ENCODE data around the gene MYO1D.
"Not testable (repeated sequence)": the region's sequence is repeated elsewhere in the genome, so short reads cannot be mapped to it uniquely, and the experiment has no call there.

The MYO1D gene

GRCh38 chr17:32899236-32900013, 22.5 kb upstream of the MYO1D start:
- no peaks in the 10 kb centered on the region for H3K9me3 ChIP-seq (ENCODE audit: control insufficient read depth in 5 of 5, low read length in 5 of 5)
- H3K27ac ChIP-seq (ENCODE audit: low read depth, low read length), result no peak overlapping the region
- H3K36me3 ChIP-seq (ENCODE audit: control insufficient read depth in 5 of 5, insufficient read depth in 5 of 5, low read length in 5 of 5), result no peaks in the 10 kb centered on the region
- no peak overlapping the region for H3K9ac ChIP-seq (ENCODE audit: low read length in 5 of 5)
- no peaks in the 10 kb centered on the region for H3K4me1 ChIP-seq (ENCODE audit: control insufficient read depth in 5 of 5, insufficient read depth in 5 of 5, low read length in 5 of 5)
- H3K4me3 ChIP-seq (ENCODE audit: low read depth in 1 of 5, low read length in 5 of 5), result no peak overlapping the region
- no peaks in the 10 kb centered on the region for H3K27me3 ChIP-seq (ENCODE audit: control insufficient read depth in 5 of 5, insufficient read depth in 4 of 5, low read length in 5 of 5)

- Histone ChIP-seq H3K9me3 (ENCODE audit: control insufficient read depth in 5 of 5, low read length in 5 of 5) (no peaks in the 10 kb centered on the region), H3K9ac (ENCODE audit: low read length in 5 of 5) (no peak overlapping the region), H3K4me1 (ENCODE audit: control insufficient read depth in 5 of 5, insufficient read depth in 5 of 5, low read length in 5 of 5) (no peaks in the 10 kb centered on the region), H3K36me3 (ENCODE audit: control insufficient read depth in 5 of 5, insufficient read depth in 5 of 5, low read length in 5 of 5) (no peaks in the 10 kb centered on the region), H3K27ac (ENCODE audit: low read depth, low read length) (no peak overlapping the region), H3K27me3 (ENCODE audit: control insufficient read depth in 5 of 5, insufficient read depth in 4 of 5, low read length in 5 of 5) (no peaks in the 10 kb centered on the region), H3K4me3 (ENCODE audit: low read depth in 1 of 5, low read length in 5 of 5) (no peak overlapping the region)
Observed at GRCh38 chr17:32896647-32897258, 19.8 kb upstream of the MYO1D start.

- no peaks in the 10 kb centered on the region for H3K9me3 ChIP-seq (ENCODE audit: control insufficient read depth in 5 of 5, low read length in 5 of 5)
- no peaks in the 10 kb centered on the region for H3K27me3 ChIP-seq (ENCODE audit: control insufficient read depth in 5 of 5, insufficient read depth in 4 of 5, low read length in 5 of 5)
- no peak overlapping the region for H3K9ac ChIP-seq (ENCODE audit: low read length in 5 of 5)
- no peak overlapping the region for H3K27ac ChIP-seq (ENCODE audit: low read depth, low read length)
- no peaks in the 10 kb centered on the region for H3K36me3 ChIP-seq (ENCODE audit: control insufficient read depth in 5 of 5, insufficient read depth in 5 of 5, low read length in 5 of 5)
- no peaks in the 10 kb centered on the region for H3K4me1 ChIP-seq (ENCODE audit: control insufficient read depth in 5 of 5, insufficient read depth in 5 of 5, low read length in 5 of 5)
- H3K4me3 ChIP-seq (ENCODE audit: low read depth in 1 of 5, low read length in 5 of 5), result no peak overlapping the region
Observed at GRCh38 chr17:32894245-32894644, 17.3 kb upstream of the MYO1D start.

- H3K36me3 ChIP-seq (ENCODE audit: control insufficient read depth in 5 of 5, insufficient read depth in 5 of 5, low read length in 5 of 5); H3K9me3 ChIP-seq (ENCODE audit: control insufficient read depth in 5 of 5, low read length in 5 of 5); H3K4me3 ChIP-seq (ENCODE audit: low read depth in 1 of 5, low read length in 5 of 5); H3K27me3 ChIP-seq (ENCODE audit: control insufficient read depth in 5 of 5, insufficient read depth in 4 of 5, low read length in 5 of 5); H3K9ac ChIP-seq (ENCODE audit: low read length in 5 of 5); H3K27ac ChIP-seq (ENCODE audit: low read depth, low read length); H3K4me1 ChIP-seq (ENCODE audit: control insufficient read depth in 5 of 5, insufficient read depth in 5 of 5, low read length in 5 of 5): not testable (repeated sequence)
Observed at GRCh38 chr17:32887410-32887809, 10.5 kb upstream of the MYO1D start.

GRCh38 chr17:32886951-32887350, 10.0 kb upstream of the MYO1D start:
- H3K4me3 ChIP-seq (ENCODE audit: low read depth in 1 of 5, low read length in 5 of 5); H3K9ac ChIP-seq (ENCODE audit: low read length in 5 of 5); H3K27ac ChIP-seq (ENCODE audit: low read depth, low read length); H3K36me3 ChIP-seq (ENCODE audit: control insufficient read depth in 5 of 5, insufficient read depth in 5 of 5, low read length in 5 of 5); H3K9me3 ChIP-seq (ENCODE audit: control insufficient read depth in 5 of 5, low read length in 5 of 5); H3K27me3 ChIP-seq (ENCODE audit: control insufficient read depth in 5 of 5, insufficient read depth in 4 of 5, low read length in 5 of 5); H3K4me1 ChIP-seq (ENCODE audit: control insufficient read depth in 5 of 5, insufficient read depth in 5 of 5, low read length in 5 of 5): not testable (repeated sequence)

GRCh38 chr17:32882734-32883133, 5.8 kb upstream of the MYO1D start:
- Histone ChIP-seq H3K9ac (ENCODE audit: low read length in 5 of 5) (no peak overlapping the region), H3K27ac (ENCODE audit: low read depth, low read length) (no peak overlapping the region), H3K9me3 (ENCODE audit: control insufficient read depth in 5 of 5, low read length in 5 of 5) (no peaks in the 10 kb centered on the region), H3K27me3 (ENCODE audit: control insufficient read depth in 5 of 5, insufficient read depth in 4 of 5, low read length in 5 of 5) (peaks cover 0 to 7% (median 3%) of the 10 kb centered on the region in 5 donors), H3K36me3 (ENCODE audit: control insufficient read depth in 5 of 5, insufficient read depth in 5 of 5, low read length in 5 of 5) (no peaks in the 10 kb centered on the region), H3K4me3 (ENCODE audit: low read depth in 1 of 5, low read length in 5 of 5) (no peak overlapping the region), H3K4me1 (ENCODE audit: control insufficient read depth in 5 of 5, insufficient read depth in 5 of 5, low read length in 5 of 5) (peaks cover 0 to 8% (median 7%) of the 10 kb centered on the region in 5 donors)

GRCh38 chr17:32882029-32882428, 5.1 kb upstream of the MYO1D start:
- Histone ChIP-seq H3K9me3 (ENCODE audit: control insufficient read depth in 5 of 5, low read length in 5 of 5) (no peaks in the 10 kb centered on the region), H3K9ac (ENCODE audit: low read length in 5 of 5) (no peak overlapping the region), H3K36me3 (ENCODE audit: control insufficient read depth in 5 of 5, insufficient read depth in 5 of 5, low read length in 5 of 5) (no peaks in the 10 kb centered on the region), H3K27me3 (ENCODE audit: control insufficient read depth in 5 of 5, insufficient read depth in 4 of 5, low read length in 5 of 5) (peaks cover 0 to 7% (median 3%) of the 10 kb centered on the region in 5 donors), H3K4me1 (ENCODE audit: control insufficient read depth in 5 of 5, insufficient read depth in 5 of 5, low read length in 5 of 5) (peaks cover 0 to 13% (median 12%) of the 10 kb centered on the region in 5 donors), H3K4me3 (ENCODE audit: low read depth in 1 of 5, low read length in 5 of 5) (no peak overlapping the region), H3K27ac (ENCODE audit: low read depth, low read length) (no peak overlapping the region)

GRCh38 chr17:32880671-32881453, 3.9 kb upstream of the MYO1D start:
- H3K27ac ChIP-seq (ENCODE audit: low read depth, low read length), result no peak overlapping the region
- no peaks in the 10 kb centered on the region for H3K9me3 ChIP-seq (ENCODE audit: control insufficient read depth in 5 of 5, low read length in 5 of 5)
- H3K4me1 ChIP-seq (ENCODE audit: control insufficient read depth in 5 of 5, insufficient read depth in 5 of 5, low read length in 5 of 5), result peaks cover 0 to 21% (median 19%) of the 10 kb centered on the region in 5 donors
- H3K27me3 ChIP-seq (ENCODE audit: control insufficient read depth in 5 of 5, insufficient read depth in 4 of 5, low read length in 5 of 5), result peaks cover 0 to 3% (median 2%) of the 10 kb centered on the region in 5 donors
- H3K36me3 ChIP-seq (ENCODE audit: control insufficient read depth in 5 of 5, insufficient read depth in 5 of 5, low read length in 5 of 5), result no peaks in the 10 kb centered on the region
- no peak overlapping the region for H3K9ac ChIP-seq (ENCODE audit: low read length in 5 of 5)
- no peak overlapping the region for H3K4me3 ChIP-seq (ENCODE audit: low read depth in 1 of 5, low read length in 5 of 5)

- Histone ChIP-seq H3K36me3 (ENCODE audit: control insufficient read depth in 5 of 5, insufficient read depth in 5 of 5, low read length in 5 of 5) (no peaks in the 10 kb centered on the region), H3K9ac (ENCODE audit: low read length in 5 of 5) (no peak overlapping the region), H3K27ac (ENCODE audit: low read depth, low read length) (no peak overlapping the region), H3K4me3 (ENCODE audit: low read depth in 1 of 5, low read length in 5 of 5) (no peak overlapping the region), H3K4me1 (ENCODE audit: control insufficient read depth in 5 of 5, insufficient read depth in 5 of 5, low read length in 5 of 5) (peaks cover 0 to 25% (median 23%) of the 10 kb centered on the region in 5 donors), H3K9me3 (ENCODE audit: control insufficient read depth in 5 of 5, low read length in 5 of 5) (no peaks in the 10 kb centered on the region), H3K27me3 (ENCODE audit: control insufficient read depth in 5 of 5, insufficient read depth in 4 of 5, low read length in 5 of 5) (peaks cover 0 to 3% (median 2%) of the 10 kb centered on the region in 5 donors)
Observed at GRCh38 chr17:32879134-32879533, 2.2 kb upstream of the MYO1D start.

- Histone ChIP-seq H3K4me1 (ENCODE audit: control insufficient read depth in 5 of 5, insufficient read depth in 5 of 5, low read length in 5 of 5) (peaks cover 0 to 25% (median 23%) of the 10 kb centered on the region in 5 donors), H3K9ac (ENCODE audit: low read length in 5 of 5) (no peak overlapping the region), H3K36me3 (ENCODE audit: control insufficient read depth in 5 of 5, insufficient read depth in 5 of 5, low read length in 5 of 5) (no peaks in the 10 kb centered on the region), H3K4me3 (ENCODE audit: low read depth in 1 of 5, low read length in 5 of 5) (no peak overlapping the region), H3K9me3 (ENCODE audit: control insufficient read depth in 5 of 5, low read length in 5 of 5) (no peaks in the 10 kb centered on the region), H3K27ac (ENCODE audit: low read depth, low read length) (peak overlapping the region; percentile 45), H3K27me3 (ENCODE audit: control insufficient read depth in 5 of 5, insufficient read depth in 4 of 5, low read length in 5 of 5) (peaks cover 0 to 2% (median 1%) of the 10 kb centered on the region in 5 donors)
Observed at GRCh38 chr17:32878211-32878610, 1.3 kb upstream of the MYO1D start.
